Ecto neural progenitor cell (in vitro differentiated cells): Measurements from ENCODE around the gene SORCS2.

ENCODE experiments used
- DNase-seq: peaks from one replicate; pipeline ENCODE4 v3.0.0-alpha.2; 2018; ENCODE audit warnings: low spot score

SORCS2 gene

GRCh38 chr4:7637971-7638370, 445.6 kb downstream of the SORCS2 start:
- DNase-seq, result no peak

- no peak for DNase-seq
Observed at GRCh38 chr4:7638489-7638888, 446.2 kb downstream of the SORCS2 start.

GRCh38 chr4:7638984-7639789, 446.8 kb downstream of the SORCS2 start:
- DNase-seq, result no peak

GRCh38 chr4:7640136-7640535, 447.8 kb downstream of the SORCS2 start:
- DNase-seq, result no peak

GRCh38 chr4:7641712-7642111, 449.4 kb downstream of the SORCS2 start:
- no peak for DNase-seq

GRCh38 chr4:7642741-7643458, 450.6 kb downstream of the SORCS2 start:
- DNase-seq, result no peak

- no peak for DNase-seq
Observed at GRCh38 chr4:7645158-7645557, 452.8 kb downstream of the SORCS2 start.

GRCh38 chr4:7645956-7646355, 453.6 kb downstream of the SORCS2 start:
- no peak for DNase-seq

- DNase-seq, result no peak
Observed at GRCh38 chr4:7646384-7647061, 454.2 kb downstream of the SORCS2 start.

- DNase-seq, result no peak
Observed at GRCh38 chr4:7647186-7647585, 454.8 kb downstream of the SORCS2 start.

- no peak for DNase-seq
Observed at GRCh38 chr4:7647600-7648543, 455.5 kb downstream of the SORCS2 start.

GRCh38 chr4:7648544-7649395, 456.4 kb downstream of the SORCS2 start:
- DNase-seq, result no peak

- DNase-seq, result no peak
Observed at GRCh38 chr4:7649411-7649740, 457.0 kb downstream of the SORCS2 start.

- DNase-seq, result no peak
Observed at GRCh38 chr4:7649741-7650531, 457.6 kb downstream of the SORCS2 start.

GRCh38 chr4:7650606-7651385, 458.5 kb downstream of the SORCS2 start:
- DNase-seq, result peak; percentile 82

- DNase-seq, result peak; percentile 73
Observed at GRCh38 chr4:7651461-7651921, 459.2 kb downstream of the SORCS2 start.

- DNase-seq, result no peak
Observed at GRCh38 chr4:7652006-7652405, 459.7 kb downstream of the SORCS2 start.

- no peak for DNase-seq
Observed at GRCh38 chr4:7652451-7652881, 460.1 kb downstream of the SORCS2 start.

GRCh38 chr4:7652906-7653305, 460.6 kb downstream of the SORCS2 start:
- no peak for DNase-seq
